H1 (cell line): ENCODE results near the gene GRAMD2A. TPM values are rescaled to one million over a fixed set of nuclear protein-coding genes. Genes with fewer than 3 reads are reported as not detected.

Source experiments
- BCL11A ChIP-seq, 2 experiments: IDR thresholded peaks; one replicate each; pipeline ENCODE4 v1.6.1; 2011; ENCODE audit warnings: low read depth in 2 of 2, low read length in 2 of 2, mild to moderate bottlenecking in 2 of 2
- CHD2 ChIP-seq: IDR thresholded peaks from 2 replicates; pipeline ENCODE4 v1.6.1; 2012; ENCODE audit warnings: low read length, improper control_type of control experiment
- CHD7 ChIP-seq: fragments of 300-600 bp; sonication (generic); IDR thresholded peaks from 2 replicates; pipeline ENCODE4 v1.7.1; 2012; ENCODE audit warnings: low read length, moderate library complexity, mild to moderate bottlenecking, inconsistent platforms; ENCODE audit not compliant: insufficient replicate concordance
- EGR1 ChIP-seq: IDR thresholded peaks from 2 replicates; pipeline ENCODE4 v1.6.1; 2011; ENCODE audit warnings: low read depth, low read length, borderline replicate concordance
- FOSL1 ChIP-seq: IDR thresholded peaks from 2 replicates; pipeline ENCODE4 v1.6.1; 2011; ENCODE audit warnings: mild to moderate bottlenecking, low read depth, low read length, moderate library complexity; ENCODE audit not compliant: insufficient read depth
- GTF2F1 ChIP-seq: IDR thresholded peaks from 2 replicates; pipeline ENCODE4 v1.6.1; 2012; ENCODE audit warnings: low read depth, low read length, improper control_type of control experiment, borderline replicate concordance
- KDM4A ChIP-seq: IDR thresholded peaks from one replicate; pipeline ENCODE4 v1.7.1; 2012; ENCODE audit warnings: low read depth, mild to moderate bottlenecking, moderate library complexity, low read length, inconsistent platforms; ENCODE audit not compliant: severe bottlenecking
- KDM5A ChIP-seq: fragments of 200-600 bp; IDR thresholded peaks from 2 replicates; pipeline ENCODE4 v1.7.1; 2012; ENCODE audit warnings: mild to moderate bottlenecking, low read length, inconsistent platforms, mixed read lengths
- MAFK ChIP-seq: IDR thresholded peaks from 2 replicates; pipeline ENCODE4 v1.6.1; 2012; ENCODE audit warnings: low read depth, mild to moderate bottlenecking, improper control_type of control experiment, low read length
- NRF1 ChIP-seq: IDR thresholded peaks from 2 replicates; pipeline ENCODE4 v1.6.1; 2011; ENCODE audit warnings: mild to moderate bottlenecking, low read depth, low read length, improper control_type of control experiment
- RNF2 ChIP-seq: fragments of 200-900, 300-1000 bp; sonication (generic); IDR thresholded peaks from 2 replicates; pipeline ENCODE4 v1.7.1; 2016; ENCODE audit warnings: borderline replicate concordance, low read depth, mild to moderate bottlenecking, antibody characterized with exemption, low read length; ENCODE audit not compliant: poor library complexity, severe bottlenecking; ENCODE audit errors: missing control alignments
- SIX5 ChIP-seq: IDR thresholded peaks from 2 replicates; pipeline ENCODE4 v1.6.1; 2011; ENCODE audit warnings: mild to moderate bottlenecking, low read depth, low read length
- polyA plus RNA-seq, 7 experiments: library from polyadenylated mRNA; depleted of rRNA in 3 of 7; stranded (reverse) in 5 of 7; unstranded in 2 of 7; fragments of >200 nt in 5 of 7; fragments of 200-250 nt in 2 of 7; gene quantifications; 1 replicate in 5 of 7; 2 replicates in 1 of 7; 4 replicates in 1 of 7; pipeline versions ENCODE4 v1.2.1 to v1.2.3, GENCODE V29; 2011 to 2013; ENCODE audit warnings: missing spikeins in 2 of 7, mixed read lengths in 2 of 7
- total RNA-seq: library from RNA; stranded (reverse); fragmentation: NEBNext Ultra II Directional; extraction: Animal tissue kit (Norgen Biotek cat#: 25700); gene quantifications from 2 replicates; pipeline ENCODE4 v1.2.1, GENCODE V29; 2021

The GRAMD2A gene
- total and polyA plus RNA-seq, 2 of the 8 experiments (the other 6 are each of a cell fraction or from before 2014, with no cell fraction given), result 0.57 to 1.5 TPM

- no peak for TF ChIP-seq CHD7
- no peak for TF ChIP-seq BCL11A (IDR thresholded peaks at IDR 0.05; ENCODE audit: low read depth in 2 of 2, low read length in 2 of 2)
- no peak for TF ChIP-seq RNF2
- no peak for TF ChIP-seq GTF2F1
- no peak for TF ChIP-seq NRF1
- no peak for TF ChIP-seq FOSL1
- TF ChIP-seq MAFK, result no peak
- no peak for TF ChIP-seq SIX5
- TF ChIP-seq CHD2, result no peak
- no peak for TF ChIP-seq EGR1
- no peak for TF ChIP-seq KDM4A
- TF ChIP-seq KDM5A, result no peak
Observed at GRCh38 chr15:72154316-72154715, 43.3 kb downstream of the GRAMD2A start (continued).
